Measurements from ENCODE around the gene CPNE5.

DNA sequence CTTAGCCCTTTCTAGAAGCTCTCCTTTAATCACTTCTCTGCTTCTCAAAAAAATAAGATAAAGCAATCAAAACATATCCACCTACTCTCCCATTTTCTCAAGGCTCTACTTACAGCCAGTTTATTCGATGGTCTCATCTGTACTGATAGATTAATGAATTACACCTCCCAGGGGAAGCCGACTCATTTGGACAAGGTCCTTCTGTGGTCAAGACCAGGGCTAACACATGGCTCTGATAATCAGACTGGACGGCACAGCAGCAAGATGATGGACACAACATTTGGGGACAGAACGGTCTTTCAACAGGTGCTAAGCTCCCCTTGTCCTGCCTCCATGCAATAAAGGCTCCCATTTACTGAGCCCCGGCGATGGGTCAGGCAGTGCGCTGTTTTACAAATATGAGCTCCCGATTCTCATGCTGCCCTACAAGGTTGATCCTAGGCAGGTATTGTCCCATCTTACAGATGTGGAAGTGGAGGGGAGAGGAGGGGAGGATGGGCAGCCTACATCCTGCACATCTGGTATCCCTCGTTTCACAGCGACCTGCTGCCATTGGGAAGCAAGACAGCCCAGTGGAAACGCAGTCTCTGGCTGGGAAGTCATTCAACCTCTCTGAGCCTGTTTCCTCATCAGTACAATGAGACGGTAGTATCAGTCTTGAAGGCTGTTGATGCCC lies 15.7 kb downstream of the CPNE5 start:
- TF ChIP-seq CTCF (IDR thresholded peaks at IDR 0.05), result no peak
- TF ChIP-seq POLR2A (IDR thresholded peaks at IDR 0.05), result no peak
